ENCODE measurements around the gene CLASP1.

- TF ChIP-seq, protein P1, sequence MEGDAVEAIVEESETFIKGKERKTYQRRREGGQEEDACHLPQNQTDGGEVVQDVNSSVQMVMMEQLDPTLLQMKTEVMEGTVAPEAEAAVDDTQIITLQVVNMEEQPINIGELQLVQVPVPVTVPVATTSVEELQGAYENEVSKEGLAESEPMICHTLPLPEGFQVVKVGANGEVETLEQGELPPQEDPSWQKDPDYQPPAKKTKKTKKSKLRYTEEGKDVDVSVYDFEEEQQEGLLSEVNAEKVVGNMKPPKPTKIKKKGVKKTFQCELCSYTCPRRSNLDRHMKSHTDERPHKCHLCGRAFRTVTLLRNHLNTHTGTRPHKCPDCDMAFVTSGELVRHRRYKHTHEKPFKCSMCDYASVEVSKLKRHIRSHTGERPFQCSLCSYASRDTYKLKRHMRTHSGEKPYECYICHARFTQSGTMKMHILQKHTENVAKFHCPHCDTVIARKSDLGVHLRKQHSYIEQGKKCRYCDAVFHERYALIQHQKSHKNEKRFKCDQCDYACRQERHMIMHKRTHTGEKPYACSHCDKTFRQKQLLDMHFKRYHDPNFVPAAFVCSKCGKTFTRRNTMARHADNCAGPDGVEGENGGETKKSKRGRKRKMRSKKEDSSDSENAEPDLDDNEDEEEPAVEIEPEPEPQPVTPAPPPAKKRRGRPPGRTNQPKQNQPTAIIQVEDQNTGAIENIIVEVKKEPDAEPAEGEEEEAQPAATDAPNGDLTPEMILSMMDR (IDR thresholded peaks at IDR 0.05): no peak
- TF ChIP-seq POLR2A (IDR thresholded peaks at IDR 0.05): no peak
These were observed 262.6 kb downstream of the CLASP1 start for GRCh38 chr2:121386707-121387106.
